ENCODE results near the gene HCRT.
"Not testable (repeated sequence)": the region's sequence is repeated elsewhere in the genome, so short reads cannot be mapped to it uniquely, and the experiment has no call there.

The HCRT gene

GRCh38 chr17:42197564-42198156 is 12.4 kb upstream of the HCRT start:
- no peak for DNase-seq (ENCODE audit: low spot score)

GRCh38 chr17:42193969-42194899 is 9.0 kb upstream of the HCRT start, which contains the start of gene GHDC:
Gene GHDC, minus strand, starts transcription at chr17:42194494. Its CDS starts 913 bp downstream, at chr17:42193581.
- DNase-seq (ENCODE audit: low spot score) = peak; percentile 90

- DNase-seq (ENCODE audit: low spot score) = no peak
These were observed 8.1 kb upstream of the HCRT start for GRCh38 chr17:42193216-42193968.

- no peak for DNase-seq (ENCODE audit: low spot score)
These were observed 7.2 kb upstream of the HCRT start for GRCh38 chr17:42192189-42193126.

- DNase-seq (ENCODE audit: low spot score) = no peak
These were observed 6.0 kb upstream of the HCRT start for GRCh38 chr17:42191275-42191608.

GRCh38 chr17:42190491-42191274 is 5.4 kb upstream of the HCRT start:
- DNase-seq (ENCODE audit: low spot score) = no peak

- DNase-seq (ENCODE audit: low spot score) = no peak
These were observed 4.4 kb upstream of the HCRT start for GRCh38 chr17:42189651-42189965.

GRCh38 chr17:42188749-42189650 is 3.7 kb upstream of the HCRT start:
- DNase-seq (ENCODE audit: low spot score) = no peak

GRCh38 chr17:42187833-42188232 is 2.6 kb upstream of the HCRT start:
- no peak for DNase-seq (ENCODE audit: low spot score)

- DNase-seq (ENCODE audit: low spot score) = not testable (repeated sequence)
These were observed 939 bp upstream of the HCRT start for GRCh38 chr17:42186191-42186590.

- no peak for DNase-seq (ENCODE audit: low spot score)
These were observed 324 bp upstream of the HCRT start for GRCh38 chr17:42185621-42185930.

- DNase-seq (ENCODE audit: low spot score) = peak; percentile 84
These were observed 1.2 kb downstream of the HCRT start for GRCh38 chr17:42183741-42184711.

GRCh38 chr17:42182927-42183734 is 2.1 kb downstream of the HCRT start:
- DNase-seq (ENCODE audit: low spot score) = no peak

GRCh38 chr17:42181851-42182207 is 3.4 kb downstream of the HCRT start:
- no peak for DNase-seq (ENCODE audit: low spot score)

- DNase-seq (ENCODE audit: low spot score) = peak; percentile 92
These were observed 4.1 kb downstream of the HCRT start, which contains the start of gene KCNH4 for GRCh38 chr17:42180922-42181850. Gene KCNH4, minus strand, starts transcription at chr17:42181142. Its CDS starts 197 bp downstream, at chr17:42180945.

GRCh38 chr17:42180411-42180921 is 4.8 kb downstream of the HCRT start:
- DNase-seq (ENCODE audit: low spot score) = no peak
